Measurements from ENCODE around the gene SLC1A5. TPM values are rescaled to one million over a fixed set of nuclear protein-coding genes. Genes with fewer than 3 reads are reported as not detected.

Gene SLC1A5
- total and polyA plus RNA-seq, 2 experiments from 2014 or later: 103 to 272 TPM

GRCh38 chr19:46785054-46785979, 3.1 kb downstream of the SLC1A5 start (continued):
- TF ChIP-seq ZNF462 (CRISPR knock-in tag; IDR thresholded peaks at IDR 0.05) (no peak), ETS1 (IDR thresholded peaks at IDR 0.05) (no peak), POLR2AphosphoS5 (IDR thresholded peaks at IDR 0.05; ENCODE audit: low read depth) (no peak), EZH2 (IDR thresholded peaks at IDR 0.05; ENCODE audit: low read depth, unreplicated experiment) (no peak), ZNF114 (CRISPR knock-in tag; IDR thresholded peaks at IDR 0.05) (no peak)
- TF ChIP-seq, protein P1, sequence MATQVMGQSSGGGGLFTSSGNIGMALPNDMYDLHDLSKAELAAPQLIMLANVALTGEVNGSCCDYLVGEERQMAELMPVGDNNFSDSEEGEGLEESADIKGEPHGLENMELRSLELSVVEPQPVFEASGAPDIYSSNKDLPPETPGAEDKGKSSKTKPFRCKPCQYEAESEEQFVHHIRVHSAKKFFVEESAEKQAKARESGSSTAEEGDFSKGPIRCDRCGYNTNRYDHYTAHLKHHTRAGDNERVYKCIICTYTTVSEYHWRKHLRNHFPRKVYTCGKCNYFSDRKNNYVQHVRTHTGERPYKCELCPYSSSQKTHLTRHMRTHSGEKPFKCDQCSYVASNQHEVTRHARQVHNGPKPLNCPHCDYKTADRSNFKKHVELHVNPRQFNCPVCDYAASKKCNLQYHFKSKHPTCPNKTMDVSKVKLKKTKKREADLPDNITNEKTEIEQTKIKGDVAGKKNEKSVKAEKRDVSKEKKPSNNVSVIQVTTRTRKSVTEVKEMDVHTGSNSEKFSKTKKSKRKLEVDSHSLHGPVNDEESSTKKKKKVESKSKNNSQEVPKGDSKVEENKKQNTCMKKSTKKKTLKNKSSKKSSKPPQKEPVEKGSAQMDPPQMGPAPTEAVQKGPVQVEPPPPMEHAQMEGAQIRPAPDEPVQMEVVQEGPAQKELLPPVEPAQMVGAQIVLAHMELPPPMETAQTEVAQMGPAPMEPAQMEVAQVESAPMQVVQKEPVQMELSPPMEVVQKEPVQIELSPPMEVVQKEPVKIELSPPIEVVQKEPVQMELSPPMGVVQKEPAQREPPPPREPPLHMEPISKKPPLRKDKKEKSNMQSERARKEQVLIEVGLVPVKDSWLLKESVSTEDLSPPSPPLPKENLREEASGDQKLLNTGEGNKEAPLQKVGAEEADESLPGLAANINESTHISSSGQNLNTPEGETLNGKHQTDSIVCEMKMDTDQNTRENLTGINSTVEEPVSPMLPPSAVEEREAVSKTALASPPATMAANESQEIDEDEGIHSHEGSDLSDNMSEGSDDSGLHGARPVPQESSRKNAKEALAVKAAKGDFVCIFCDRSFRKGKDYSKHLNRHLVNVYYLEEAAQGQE (IDR thresholded peaks at IDR 0.05; ENCODE audit: unreplicated experiment): no peak
